Measurements from ENCODE around the gene SPATS2L.

DNA sequence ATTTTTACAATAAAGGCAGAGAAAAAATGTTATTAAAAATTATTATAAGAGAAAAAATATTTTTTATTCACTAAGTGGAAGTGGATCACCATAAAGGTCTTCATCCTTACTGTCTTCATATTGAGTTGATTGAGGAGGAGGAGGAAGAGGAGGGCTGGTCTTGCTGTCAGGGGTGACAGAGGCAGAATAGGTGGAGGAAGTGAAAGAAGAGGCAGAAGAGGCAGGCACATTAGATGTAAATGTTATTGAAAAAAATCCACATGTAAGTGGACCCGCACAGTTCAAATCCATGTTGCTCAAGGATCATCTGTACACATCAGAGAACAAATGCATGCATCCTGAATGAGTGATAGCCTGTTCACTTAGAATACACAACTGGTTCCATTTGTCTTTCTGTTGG lies 6.4 kb upstream of the SPATS2L start:
- TF ChIP-seq, protein P1, sequence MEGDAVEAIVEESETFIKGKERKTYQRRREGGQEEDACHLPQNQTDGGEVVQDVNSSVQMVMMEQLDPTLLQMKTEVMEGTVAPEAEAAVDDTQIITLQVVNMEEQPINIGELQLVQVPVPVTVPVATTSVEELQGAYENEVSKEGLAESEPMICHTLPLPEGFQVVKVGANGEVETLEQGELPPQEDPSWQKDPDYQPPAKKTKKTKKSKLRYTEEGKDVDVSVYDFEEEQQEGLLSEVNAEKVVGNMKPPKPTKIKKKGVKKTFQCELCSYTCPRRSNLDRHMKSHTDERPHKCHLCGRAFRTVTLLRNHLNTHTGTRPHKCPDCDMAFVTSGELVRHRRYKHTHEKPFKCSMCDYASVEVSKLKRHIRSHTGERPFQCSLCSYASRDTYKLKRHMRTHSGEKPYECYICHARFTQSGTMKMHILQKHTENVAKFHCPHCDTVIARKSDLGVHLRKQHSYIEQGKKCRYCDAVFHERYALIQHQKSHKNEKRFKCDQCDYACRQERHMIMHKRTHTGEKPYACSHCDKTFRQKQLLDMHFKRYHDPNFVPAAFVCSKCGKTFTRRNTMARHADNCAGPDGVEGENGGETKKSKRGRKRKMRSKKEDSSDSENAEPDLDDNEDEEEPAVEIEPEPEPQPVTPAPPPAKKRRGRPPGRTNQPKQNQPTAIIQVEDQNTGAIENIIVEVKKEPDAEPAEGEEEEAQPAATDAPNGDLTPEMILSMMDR (IDR thresholded peaks at IDR 0.05), result no peak
- no peak for TF ChIP-seq POLR2AphosphoS5 (IDR thresholded peaks at IDR 0.05)
